SK-N-MC (cell line): ENCODE results near the gene TGDS.
"Not testable (repeated sequence)": the region's sequence is repeated elsewhere in the genome, so short reads cannot be mapped to it uniquely, and the experiment has no call there.

Experiments
- DNase-seq: peaks from one replicate; pipeline ENCODE4 v3.0.0-alpha.2; 2011; ENCODE audit warnings: low read depth, low spot score
- H3K27ac ChIP-seq: fragments of 200-600 bp; sonication (generic); 2 replicates; pipeline ENCODE4 v1.5.1; 2016; ENCODE audit warnings: mixed run types
- H3K36me3 ChIP-seq: fragments of 200-600 bp; sonication (generic); 2 replicates; pipeline ENCODE4 v1.6.1; 2017; ENCODE audit warnings: antibody characterized with exemption, low read length, mixed read lengths; ENCODE audit not compliant: insufficient read depth
- H3K4me3 ChIP-seq: fragments of 200-600 bp; sonication (generic); 2 replicates; pipeline ENCODE4 v1.5.1; 2016
- H3K9ac ChIP-seq: fragments of 200-600 bp; sonication (generic); 2 replicates; pipeline ENCODE4 v1.8.0; 2017; ENCODE audit warnings: mixed run types, mixed read lengths; ENCODE audit not compliant: insufficient read length
- H3K9me3 ChIP-seq: fragments of 200-600 bp; sonication (generic); 2 replicates; pipeline ENCODE4 v1.6.1; 2017; ENCODE audit warnings: low read depth, mild to moderate bottlenecking, antibody characterized with exemption, low read length, moderate library complexity, mixed read lengths
- EZH2 ChIP-seq: fragments of 200-600 bp; sonication (generic); IDR thresholded peaks from one replicate; pipeline ENCODE4 v1.6.1; 2017; ENCODE audit warnings: antibody characterized with exemption
- FOXP2 ChIP-seq: optimal IDR thresholded peaks from 2 replicates; pipeline ENCODE3; 2011; ENCODE audit warnings: mild to moderate bottlenecking, moderate library complexity; ENCODE audit not compliant: insufficient read depth; ENCODE audit errors: extremely low read length, control extremely low read depth
- POLR2AphosphoS5 ChIP-seq: IDR thresholded peaks from 2 replicates; pipeline ENCODE4 v1.6.1; 2012; ENCODE audit warnings: mild to moderate bottlenecking, low read depth, low read length, borderline replicate concordance

The TGDS gene, protein sequence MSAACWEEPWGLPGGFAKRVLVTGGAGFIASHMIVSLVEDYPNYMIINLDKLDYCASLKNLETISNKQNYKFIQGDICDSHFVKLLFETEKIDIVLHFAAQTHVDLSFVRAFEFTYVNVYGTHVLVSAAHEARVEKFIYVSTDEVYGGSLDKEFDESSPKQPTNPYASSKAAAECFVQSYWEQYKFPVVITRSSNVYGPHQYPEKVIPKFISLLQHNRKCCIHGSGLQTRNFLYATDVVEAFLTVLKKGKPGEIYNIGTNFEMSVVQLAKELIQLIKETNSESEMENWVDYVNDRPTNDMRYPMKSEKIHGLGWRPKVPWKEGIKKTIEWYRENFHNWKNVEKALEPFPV

DNA sequence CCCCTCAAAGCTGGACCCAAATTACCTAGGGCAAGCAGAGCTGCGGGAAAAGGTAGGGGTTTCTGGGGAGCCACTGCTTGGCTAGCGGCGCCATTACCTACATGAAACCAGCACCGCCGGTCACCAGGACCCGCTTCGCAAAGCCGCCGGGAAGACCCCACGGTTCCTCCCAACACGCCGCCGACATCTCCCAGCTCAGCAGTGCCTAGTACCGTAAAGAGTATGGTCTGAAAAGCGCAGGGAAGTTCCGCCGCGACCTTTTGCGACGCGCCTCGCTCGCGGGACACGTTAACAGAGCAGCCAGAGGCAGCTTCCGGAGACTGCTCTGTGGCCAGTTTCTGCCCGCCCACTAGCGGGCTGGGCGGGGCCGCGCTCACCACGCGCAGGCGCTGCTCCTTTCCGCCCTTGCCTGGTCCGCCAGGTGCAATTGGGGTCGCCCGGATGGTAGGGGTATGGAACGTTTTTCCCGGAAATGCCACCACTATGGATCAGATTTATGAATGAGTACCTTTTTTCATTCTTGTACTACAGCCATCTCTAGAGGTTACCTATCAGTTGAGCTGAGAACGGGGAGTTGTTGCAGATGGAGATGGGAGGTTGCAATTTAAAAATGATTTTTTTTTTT is at the start of gene TGDS:
Gene TGDS, minus strand, starts transcription at position 203 of the 625 bp plus-strand sequence. Its CDS starts 16 bp downstream, at position 187.
- TF ChIP-seq POLR2AphosphoS5 (peak; percentile 97), EZH2 (no peak)
- H3K9ac ChIP-seq: peak within 1 kb of the TSS; percentile 93
- H3K27ac ChIP-seq: peak within 1 kb of the TSS; percentile 55

GRCh38 chr13:94641409-94641941 is 45.5 kb upstream of the TGDS start:
- Histone ChIP-seq H3K36me3 (no peaks in the 10 kb centered on the region), H3K4me3 (peak overlapping the region; percentile 69), H3K27ac (peak overlapping the region; percentile 82), H3K9ac (no peak overlapping the region), H3K9me3 (no peaks in the 10 kb centered on the region)
- peak; percentile 83 for DNase-seq
- TF ChIP-seq POLR2AphosphoS5: no peak
- no peak for TF ChIP-seq EZH2
- TF ChIP-seq FOXP2: no peak

More for the DNA sequence above, at the start of gene TGDS:
- H3K9me3 ChIP-seq: no peaks in the 10 kb centered on the region
- DNase-seq: peak; percentile 53
- H3K4me3 ChIP-seq: peak within 1 kb of the TSS; percentile 96
- peaks cover 18% of the 10 kb centered on the region for H3K36me3 ChIP-seq

GRCh38 chr13:94640721-94641120 is 44.8 kb upstream of the TGDS start:
- no peaks in the 10 kb centered on the region for H3K9me3 ChIP-seq
- DNase-seq: no peak
- TF ChIP-seq POLR2AphosphoS5 (no peak), EZH2 (no peak), FOXP2 (no peak)
- H3K36me3 ChIP-seq: no peaks in the 10 kb centered on the region
- H3K27ac ChIP-seq: peak overlapping the region; percentile 82
- no peak overlapping the region for H3K9ac ChIP-seq
- H3K4me3 ChIP-seq: peak overlapping the region; percentile 69

DNA sequence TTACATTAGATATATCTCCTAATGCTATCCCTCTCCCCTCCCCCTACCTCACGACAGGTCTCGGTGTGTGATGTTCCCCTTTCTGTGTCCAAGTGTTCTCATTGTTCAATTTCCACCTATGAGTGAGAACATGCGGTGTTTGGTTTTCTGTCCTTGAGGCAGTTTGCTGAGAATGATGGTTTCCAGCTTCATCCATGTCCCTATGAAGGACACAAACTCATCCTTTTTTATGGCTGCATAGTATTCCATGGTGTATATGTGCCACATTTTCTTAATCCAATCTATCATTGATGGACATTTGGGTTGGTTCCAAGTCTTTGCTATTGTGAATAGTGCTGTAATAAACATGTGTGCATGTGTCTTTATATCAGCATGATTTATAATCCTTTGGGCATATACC is 41.7 kb upstream of the TGDS start:
- H3K4me3 ChIP-seq, DNase-seq, H3K9me3 ChIP-seq, H3K27ac ChIP-seq, H3K9ac ChIP-seq: not testable (repeated sequence)
- peaks cover 12% of the 10 kb centered on the region for H3K36me3 ChIP-seq

GRCh38 chr13:94636942-94637578 is 41.1 kb upstream of the TGDS start:
- Histone ChIP-seq H3K27ac (no peak overlapping the region), H3K9ac (no peak overlapping the region), H3K9me3 (no peaks in the 10 kb centered on the region), H3K4me3 (no peak overlapping the region), H3K36me3 (peaks cover 12% of the 10 kb centered on the region)
- DNase-seq: no peak
- TF ChIP-seq POLR2AphosphoS5 (no peak), EZH2 (no peak), FOXP2 (no peak)

DNA sequence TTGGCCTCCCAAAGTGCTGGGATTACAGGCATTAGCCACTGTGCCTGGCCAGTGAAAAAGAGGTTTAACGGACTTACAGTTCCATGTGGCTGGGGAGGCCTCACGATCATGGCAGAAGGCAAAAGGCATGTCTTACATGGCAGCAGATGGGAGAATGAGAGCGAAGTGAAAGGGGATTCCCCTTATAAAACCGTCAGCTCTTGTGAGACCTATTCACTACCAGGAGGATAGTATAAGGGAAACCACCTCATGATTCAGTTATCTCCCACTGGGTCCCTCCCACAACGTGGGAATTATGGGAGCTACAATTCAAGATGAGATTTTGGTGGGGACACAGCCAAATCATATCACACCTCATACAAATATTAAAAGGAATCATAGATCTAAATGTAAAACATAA is 40.1 kb upstream of the TGDS start:
- H3K9me3 ChIP-seq, H3K27ac ChIP-seq, DNase-seq, H3K9ac ChIP-seq, H3K4me3 ChIP-seq: not testable (repeated sequence)
- peaks cover 12% of the 10 kb centered on the region for H3K36me3 ChIP-seq

DNA sequence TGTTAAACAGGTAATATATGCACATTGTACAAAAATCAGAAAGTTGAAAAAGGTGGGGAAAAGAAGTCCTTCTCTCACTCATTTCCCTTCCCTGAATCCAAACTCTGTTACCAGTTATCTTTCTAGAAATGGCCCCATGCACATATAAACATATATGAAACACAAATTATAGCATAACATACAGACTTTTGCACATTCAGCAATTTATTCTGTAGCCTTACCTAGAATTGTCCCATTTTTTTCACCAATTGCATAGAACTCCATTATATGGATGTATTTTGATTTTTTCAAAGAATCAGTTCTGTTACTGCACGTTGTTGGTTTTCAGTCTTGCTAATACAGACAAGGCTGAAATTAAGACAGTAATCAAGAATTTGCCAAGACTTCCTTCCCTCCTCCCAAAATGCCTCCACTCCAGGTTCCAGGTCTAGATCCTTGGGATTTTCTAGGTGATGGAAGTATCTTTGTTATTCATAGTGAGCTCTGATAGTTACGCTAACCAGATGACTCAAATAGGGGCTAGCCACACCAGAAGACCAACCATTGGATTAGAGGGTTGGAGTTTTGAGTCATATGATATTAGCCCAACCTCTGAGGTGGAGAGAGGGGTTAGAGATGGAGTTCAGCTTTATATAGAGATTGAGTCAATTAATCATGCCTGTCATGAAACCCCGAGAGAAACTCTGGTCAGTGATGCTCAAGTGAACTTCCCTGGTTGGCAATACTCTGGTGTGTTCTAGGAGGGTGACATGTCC is 36.5 kb upstream of the TGDS start:
- H3K4me3 ChIP-seq: no peak overlapping the region
- TF ChIP-seq POLR2AphosphoS5 (no peak), FOXP2 (no peak), EZH2 (no peak)
- H3K36me3 ChIP-seq: peaks cover 20% of the 10 kb centered on the region

DNA sequence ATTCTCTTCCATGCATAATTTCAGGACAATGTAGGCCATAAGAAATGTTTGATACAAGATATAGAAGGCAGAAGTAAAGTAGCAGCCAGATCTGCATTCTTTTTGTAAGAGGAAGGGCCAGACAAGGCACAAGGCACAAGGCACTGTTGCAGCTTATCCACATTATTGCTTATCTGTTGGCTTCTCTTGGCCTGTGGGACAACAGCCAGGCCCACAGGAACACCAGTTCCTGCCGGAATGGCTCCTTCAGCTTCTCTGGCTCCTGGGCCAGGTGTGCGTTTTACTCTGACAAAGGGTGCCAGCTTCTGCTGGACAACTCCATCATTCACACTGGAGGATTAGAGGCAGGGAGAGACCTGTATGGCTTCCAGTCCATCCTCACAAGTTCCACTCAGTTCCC is 34.9 kb upstream of the TGDS start:
- no peak for TF ChIP-seq POLR2AphosphoS5
- no peak for TF ChIP-seq EZH2
- no peak for TF ChIP-seq FOXP2
- Histone ChIP-seq H3K27ac (no peak overlapping the region), H3K36me3 (peaks cover 30% of the 10 kb centered on the region), H3K9me3 (no peaks in the 10 kb centered on the region), H3K9ac (no peak overlapping the region), H3K4me3 (no peak overlapping the region)
- no peak for DNase-seq

More for the DNA sequence above, 36.5 kb upstream of the TGDS start:
- Histone ChIP-seq H3K9me3 (no peaks in the 10 kb centered on the region), H3K9ac (no peak overlapping the region), H3K27ac (no peak overlapping the region)
- no peak for DNase-seq
